NOMO-1 treated with dmso at 0.1 percent for 144 hours (cell line): Measurements from ENCODE around the gene PNMA6E.

Source experiments
- DNase-seq: peaks from one replicate; lab custom pipeline; 2025; ENCODE audit not compliant: unreplicated experiment; lab: John Stamatoyannopoulos, UW

The PNMA6E gene

DNA sequence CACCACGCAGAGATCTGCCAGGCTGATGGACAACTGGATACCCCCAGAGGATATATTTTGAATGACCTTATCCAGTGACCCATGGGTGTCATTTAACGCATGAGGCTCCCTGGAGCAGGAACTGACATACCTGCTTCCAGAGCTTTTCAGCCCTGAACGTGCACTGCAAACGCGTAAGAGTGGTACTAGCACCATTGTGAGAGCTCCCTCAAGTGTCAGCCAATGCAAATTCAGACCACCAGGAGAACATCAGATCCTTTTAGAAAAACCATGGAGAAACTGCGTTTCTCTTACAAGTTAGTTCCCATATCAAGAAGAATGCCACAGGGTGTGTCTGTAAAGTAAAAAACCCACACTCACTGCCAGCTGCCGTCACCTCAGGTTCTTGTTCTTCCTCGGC, 37.4 kb upstream of the PNMA6E start:
- no peak for DNase-seq

GRCh38 chrX:153435845-153436244, 34.7 kb upstream of the PNMA6E start:
- no peak for DNase-seq

DNA sequence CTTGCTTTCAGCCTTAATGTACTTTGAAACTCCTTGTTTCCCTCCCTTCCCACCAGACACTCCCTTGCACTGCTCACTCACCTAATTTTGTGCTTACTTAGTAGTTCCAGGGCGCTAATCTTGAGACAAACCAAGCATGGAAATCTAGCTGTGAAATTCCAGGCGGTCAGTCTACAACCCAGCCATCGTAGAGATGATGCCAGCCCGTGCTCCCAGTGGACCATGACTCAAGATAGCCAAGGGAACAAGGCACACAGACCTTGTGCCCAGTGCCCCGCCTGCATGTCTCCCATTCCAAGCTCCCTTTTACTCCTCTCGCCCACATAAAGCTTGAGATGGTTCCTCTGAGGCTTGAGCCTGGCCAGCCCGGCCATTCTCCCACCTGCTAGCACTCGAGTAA, 33.7 kb upstream of the PNMA6E start:
- no peak for DNase-seq

DNA sequence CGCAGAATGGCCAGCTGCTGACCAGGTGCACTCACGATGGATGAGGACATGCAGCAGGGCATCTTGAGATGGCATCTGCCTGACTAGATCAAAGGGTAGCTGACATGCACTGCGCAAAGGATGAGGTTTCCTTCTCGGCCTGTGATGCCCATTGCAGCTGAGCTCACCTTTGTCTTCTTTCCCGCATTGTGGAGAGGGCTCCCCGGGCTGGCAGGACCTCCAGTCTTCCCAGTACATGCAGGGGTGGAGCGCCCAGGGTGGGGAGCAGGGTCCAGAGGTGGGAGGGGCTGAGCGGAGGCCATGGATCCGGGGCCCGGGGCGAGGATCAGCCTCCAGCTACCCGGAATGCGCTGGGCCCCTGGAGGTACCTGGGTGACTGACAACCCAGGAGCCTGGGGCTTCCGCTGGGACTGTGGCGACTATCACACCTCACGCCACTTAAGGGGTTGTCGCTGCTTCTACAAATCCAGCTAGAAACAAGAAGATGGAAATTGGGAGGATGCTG, 32.7 kb upstream of the PNMA6E start:
- DNase-seq = no peak

DNA sequence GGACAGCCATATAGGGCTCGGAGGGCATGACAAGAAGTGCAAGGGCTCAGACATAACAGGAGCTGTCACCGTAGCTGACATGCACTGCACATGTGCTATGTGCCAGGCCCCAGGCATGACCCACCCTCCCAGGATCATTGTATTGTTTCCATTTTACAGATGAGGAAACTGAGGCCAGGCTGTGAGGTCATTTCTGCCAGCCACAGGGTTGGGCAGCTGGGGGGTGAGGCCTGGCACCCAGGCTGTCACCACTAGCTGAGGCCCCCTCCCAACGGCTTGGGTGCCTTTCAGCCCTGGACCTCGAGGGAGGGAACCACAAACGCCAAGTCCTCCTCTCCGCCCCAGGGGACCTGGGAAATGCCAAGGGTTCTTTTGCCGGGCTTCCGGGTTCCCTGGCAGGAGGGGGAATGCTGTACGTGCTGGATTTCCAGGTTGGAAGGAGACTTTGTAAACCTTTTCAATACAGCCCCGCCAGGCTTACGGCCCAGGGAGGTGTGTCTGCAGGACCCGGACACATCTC, 32.1 kb upstream of the PNMA6E start:
- DNase-seq = no peak

DNA sequence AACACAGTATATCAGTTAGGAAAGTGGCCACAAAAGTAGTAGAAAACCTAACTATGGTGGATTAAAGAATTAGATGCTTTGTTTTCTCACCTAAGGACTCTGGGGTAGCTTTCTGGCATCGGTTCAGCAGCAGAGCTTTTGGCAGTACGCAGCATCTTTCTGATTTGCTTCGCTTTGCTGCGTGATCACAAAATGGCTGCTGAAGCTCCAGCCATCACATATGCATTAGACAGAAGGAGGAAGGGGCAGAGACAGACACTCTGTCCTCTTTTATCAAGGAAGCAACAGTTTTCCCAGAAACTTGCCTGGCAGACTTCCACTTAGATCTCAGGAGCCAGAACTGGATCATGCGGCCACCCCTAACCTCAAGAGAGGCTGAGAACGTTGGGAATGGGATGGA, 29.6 kb upstream of the PNMA6E start:
- DNase-seq = no peak

DNA sequence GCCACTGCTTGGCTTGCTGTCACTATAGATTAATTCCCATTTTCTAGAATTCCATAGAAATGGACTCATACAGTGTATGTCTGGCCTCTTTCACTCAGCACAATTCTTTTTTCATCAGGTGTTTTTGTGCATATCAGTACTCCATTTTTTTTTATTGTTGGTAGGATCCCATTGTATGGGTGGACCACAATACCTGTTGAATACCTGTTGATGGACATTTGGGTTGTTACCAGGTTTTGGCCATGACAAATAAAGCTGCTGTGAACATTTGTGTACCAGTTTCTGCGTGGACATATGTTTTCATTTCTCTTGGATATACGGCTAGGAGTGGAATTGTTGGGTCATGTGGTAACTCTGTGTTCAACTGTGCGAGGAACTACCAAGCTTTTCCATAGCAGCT, 25.1 kb upstream of the PNMA6E start:
- no peak for DNase-seq

- no peak for DNase-seq
Observed at GRCh38 chrX:153423652-153424051, 22.5 kb upstream of the PNMA6E start.

GRCh38 chrX:153421856-153422255, 20.7 kb upstream of the PNMA6E start:
- no peak for DNase-seq

- DNase-seq = no peak
Observed at GRCh38 chrX:153420851-153421599, 19.9 kb upstream of the PNMA6E start.

DNA sequence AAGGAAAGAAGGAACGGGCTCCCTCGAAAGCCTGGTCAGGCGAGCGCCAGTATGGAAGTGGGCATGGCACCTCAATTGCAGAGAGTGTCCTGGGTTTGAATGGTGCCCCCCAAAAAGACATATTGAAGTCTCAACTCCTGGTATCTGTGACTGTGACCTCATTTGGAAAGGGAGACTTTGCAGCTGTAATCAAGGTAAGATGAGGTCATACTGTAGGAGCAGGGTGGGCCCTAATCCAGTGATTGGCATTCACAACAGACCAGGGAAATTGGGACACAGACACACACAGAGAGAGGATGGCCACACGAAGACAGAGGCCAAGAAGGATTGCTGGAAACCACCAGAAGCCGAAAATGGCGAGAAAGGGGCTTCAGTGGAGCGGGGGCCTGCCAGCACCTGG, 16.5 kb upstream of the PNMA6E start:
- no peak for DNase-seq

GRCh38 chrX:153416781-153417450, 15.8 kb upstream of the PNMA6E start:
- no peak for DNase-seq

DNA sequence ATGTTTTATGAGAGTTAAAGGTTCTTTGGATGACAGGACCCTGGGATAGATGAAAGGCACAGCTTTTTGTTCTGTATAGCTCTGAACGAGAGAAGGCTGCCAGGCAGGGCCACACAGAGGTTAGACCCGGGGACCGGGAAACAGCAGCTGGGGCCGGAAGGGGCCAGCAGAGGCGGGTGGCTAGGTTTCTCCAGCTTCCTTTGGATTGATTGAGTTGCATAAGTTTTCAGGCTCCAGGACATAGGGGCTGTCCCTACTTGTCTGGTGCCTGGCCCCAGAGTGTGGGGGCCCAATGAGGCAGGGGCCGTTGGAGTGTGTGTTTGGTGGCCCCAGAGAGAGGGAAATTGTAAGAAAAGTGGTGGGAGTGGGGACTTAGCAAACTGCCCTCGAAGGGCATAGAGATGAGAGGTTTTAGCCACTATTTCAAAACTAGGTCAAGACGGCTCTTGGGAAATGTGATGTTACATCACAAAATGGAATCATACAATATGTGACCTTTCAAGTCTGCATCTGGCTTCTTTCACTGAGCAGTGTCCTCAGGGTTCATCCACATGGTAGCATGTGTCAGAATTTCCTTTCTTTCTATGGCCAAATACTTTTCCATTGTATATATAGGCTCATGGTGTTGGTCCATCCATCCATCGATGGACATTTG, 13.8 kb upstream of the PNMA6E start:
- no peak for DNase-seq

DNA sequence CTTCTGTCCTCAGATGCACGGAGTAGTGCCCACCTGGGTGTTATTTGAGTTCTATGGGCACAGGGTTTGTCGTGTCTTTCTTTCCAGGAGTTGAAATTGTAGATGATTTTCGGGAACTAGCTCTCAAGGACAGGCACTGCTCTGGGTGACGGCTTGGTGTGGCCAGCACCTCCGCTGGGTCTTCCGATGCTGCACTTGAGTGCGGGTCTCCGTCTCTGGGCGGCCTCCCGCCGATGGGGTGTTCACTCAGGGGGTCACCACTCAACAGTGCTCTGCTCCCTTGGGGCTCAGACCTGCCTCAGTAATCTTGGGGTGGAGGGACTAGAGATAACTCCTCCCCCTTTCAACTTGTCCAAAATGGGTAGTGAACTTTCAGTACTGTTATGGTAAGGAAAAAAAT, 12.6 kb upstream of the PNMA6E start:
- DNase-seq = no peak

DNA sequence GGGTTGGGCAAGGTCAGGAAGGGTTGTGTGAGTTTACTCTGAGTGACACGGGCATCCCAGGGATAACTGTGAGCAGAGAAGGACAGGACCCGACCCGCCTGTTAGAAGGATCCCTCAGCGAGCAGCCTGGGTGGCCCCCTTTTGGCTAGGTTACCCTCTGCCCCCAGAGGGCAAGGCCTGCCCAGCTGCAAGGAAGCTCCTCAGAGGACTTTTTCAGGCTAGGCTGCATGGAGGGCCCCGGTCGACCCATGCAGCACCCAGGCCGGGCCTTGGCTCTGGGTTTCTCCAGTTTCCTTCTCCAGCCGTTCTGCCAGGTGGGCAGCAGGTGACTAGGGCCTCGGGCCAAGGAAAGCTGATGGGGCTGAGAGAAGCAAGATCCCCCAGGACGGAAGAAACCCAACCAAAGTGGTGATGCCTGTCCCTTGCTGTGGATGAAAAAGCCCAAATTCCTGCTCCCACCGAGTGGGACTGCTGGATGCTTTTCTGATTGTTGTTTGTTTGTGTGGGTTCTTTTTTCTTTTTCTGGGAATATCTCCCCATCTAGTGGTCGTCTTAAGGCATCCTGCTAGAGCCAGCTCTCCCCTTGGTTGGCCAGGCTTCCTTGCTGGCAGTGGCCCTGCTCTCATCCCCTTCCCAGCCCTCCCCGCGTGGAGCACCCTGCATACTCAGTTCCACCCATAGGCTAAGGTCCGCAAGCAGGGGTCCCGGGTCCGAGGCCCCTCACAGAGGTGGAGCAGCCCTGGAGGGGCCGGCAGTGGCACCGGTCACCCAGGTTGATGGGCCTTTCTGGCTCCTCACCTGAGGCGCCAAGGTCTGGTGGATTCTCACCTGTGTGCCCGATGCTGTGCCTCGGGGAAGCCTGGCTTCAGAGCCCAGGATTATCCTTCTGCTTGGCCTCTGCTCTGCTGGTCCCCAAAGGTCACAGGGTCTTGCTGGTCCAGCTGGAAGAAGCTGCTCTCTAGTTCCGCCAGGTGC, 11.9 kb upstream of the PNMA6E start:
- no peak for DNase-seq

GRCh38 chrX:153411988-153412574, 10.9 kb upstream of the PNMA6E start:
- no peak for DNase-seq

GRCh38 chrX:153411255-153411987, 10.3 kb upstream of the PNMA6E start, which contains the start of gene ZFP92:
Gene ZFP92, plus strand, starts transcription at chrX:153411472. Its CDS starts 6,851 bp downstream, at chrX:153418323.
- DNase-seq = peak; percentile 10

DNA sequence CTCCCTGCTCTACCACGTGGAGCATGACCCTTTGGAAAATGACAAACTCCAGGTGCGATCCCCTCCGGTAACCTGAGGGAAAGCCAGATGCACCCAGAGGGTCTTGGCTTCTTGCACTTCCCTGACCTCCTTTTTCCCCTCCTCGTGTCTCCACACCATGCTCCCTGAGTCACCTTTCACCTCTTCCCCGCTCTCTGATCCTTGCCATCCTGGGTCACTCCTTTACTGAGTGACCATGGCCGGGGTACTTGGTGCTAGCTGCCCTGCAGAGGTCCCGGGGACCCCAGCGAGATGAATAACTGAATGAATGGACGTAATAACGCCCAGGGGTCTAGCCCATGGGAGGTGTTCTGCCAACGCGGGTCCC, 9.7 kb upstream of the PNMA6E start:
- no peak for DNase-seq

GRCh38 chrX:153410373-153410772, 9.2 kb upstream of the PNMA6E start:
- DNase-seq = no peak
